GM12878 (cell line): Measurements from ENCODE around the gene FNIP1.

Experiments used
- CEBPB ChIP-seq, 2 experiments: fragments of 150-350 bp in 1 of 2; IDR thresholded peaks; 2 replicates each; pipeline ENCODE4 v1.6.1; 2012 to 2014; ENCODE audit warnings: low read depth in 2 of 2, low read length in 2 of 2, borderline replicate concordance in 1 of 2, inconsistent platforms in 1 of 2
- HCFC1 ChIP-seq: fragments of 150-350 bp; IDR thresholded peaks from 2 replicates; pipeline ENCODE4 v1.6.1; 2014; ENCODE audit warnings: low read length
- JUND ChIP-seq: IDR thresholded peaks from 2 replicates; pipeline ENCODE4 v1.6.1; 2012; ENCODE audit warnings: low read depth, mild to moderate bottlenecking, low read length, improper control_type of control experiment, moderate library complexity
- MEF2A ChIP-seq: IDR thresholded peaks from 2 replicates; pipeline ENCODE4 v1.6.1; 2011; ENCODE audit warnings: low read depth, mild to moderate bottlenecking, low read length, moderate library complexity; ENCODE audit not compliant: insufficient read depth
- POLR2AphosphoS5 ChIP-seq: IDR thresholded peaks from 2 replicates; pipeline ENCODE4 v1.6.1; 2011; ENCODE audit warnings: mild to moderate bottlenecking, low read length, inconsistent platforms
- RBBP5 ChIP-seq: fragments of 200-600 bp; sonication (generic); conservative IDR thresholded peaks from 2 replicates; pipeline ENCODE4 v1.6.1; 2016
- SRF ChIP-seq, 2 experiments: IDR thresholded peaks; 2 replicates each; pipeline ENCODE4 v1.6.1; 2011; ENCODE audit warnings: low read depth in 2 of 2, low read length in 2 of 2, mild to moderate bottlenecking in 1 of 2, moderate library complexity in 1 of 2
- TAF1 ChIP-seq: IDR thresholded peaks from 2 replicates; pipeline ENCODE4 v1.6.1; 2011; ENCODE audit warnings: mild to moderate bottlenecking, low read depth, low read length, borderline replicate concordance
- ZNF217 ChIP-seq: fragments of 450-650 bp; IDR thresholded peaks from 2 replicates; pipeline ENCODE4 v1.6.1; 2017; ENCODE audit warnings: antibody characterized with exemption, mild to moderate bottlenecking
- TF ChIP-seq, protein P1 (sequence below), 3 experiments: IDR thresholded peaks in 2 of 3; conservative IDR thresholded peaks in 1 of 3; 2 replicates each; pipeline ENCODE4 v1.5.1; 2011; ENCODE audit warnings: low read depth in 3 of 3, low read length in 3 of 3, mild to moderate bottlenecking in 3 of 3, control low read depth in 2 of 3, moderate library complexity in 2 of 3, inconsistent platforms in 1 of 3, mixed read lengths in 1 of 3; ENCODE audit not compliant: control insufficient read depth in 2 of 3, insufficient read depth in 1 of 3; ENCODE audit errors: extremely low read depth in 1 of 3
- TF ChIP-seq, protein P2 (sequence below): IDR thresholded peaks from 2 replicates; pipeline ENCODE4 v1.6.1; 2012; ENCODE audit warnings: low read depth, low read length, improper control_type of control experiment

DNA sequence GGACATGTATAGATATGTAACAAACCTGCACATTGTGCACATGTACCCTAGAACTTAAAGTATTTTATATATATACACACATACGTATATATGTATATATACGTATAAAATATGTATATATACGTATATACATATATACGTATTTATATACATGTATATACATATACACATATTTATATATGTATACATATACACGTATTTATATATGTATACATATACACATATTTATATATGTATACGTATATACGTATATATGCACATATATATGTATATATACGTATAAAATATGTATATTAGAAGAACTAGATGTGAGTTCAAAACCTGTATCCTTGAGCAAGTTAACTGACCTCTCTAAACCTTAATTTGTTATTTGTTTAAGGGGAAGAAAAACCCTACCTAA, 61.4 kb downstream of the FNIP1 start:
- TF ChIP-seq JUND = no peak
- TF ChIP-seq CEBPB (IDR thresholded peaks at IDR 0.05; ENCODE audit: borderline replicate concordance in 1 of 2, low read depth in 2 of 2, low read length in 2 of 2) = no peak
- TF ChIP-seq, protein P1, sequence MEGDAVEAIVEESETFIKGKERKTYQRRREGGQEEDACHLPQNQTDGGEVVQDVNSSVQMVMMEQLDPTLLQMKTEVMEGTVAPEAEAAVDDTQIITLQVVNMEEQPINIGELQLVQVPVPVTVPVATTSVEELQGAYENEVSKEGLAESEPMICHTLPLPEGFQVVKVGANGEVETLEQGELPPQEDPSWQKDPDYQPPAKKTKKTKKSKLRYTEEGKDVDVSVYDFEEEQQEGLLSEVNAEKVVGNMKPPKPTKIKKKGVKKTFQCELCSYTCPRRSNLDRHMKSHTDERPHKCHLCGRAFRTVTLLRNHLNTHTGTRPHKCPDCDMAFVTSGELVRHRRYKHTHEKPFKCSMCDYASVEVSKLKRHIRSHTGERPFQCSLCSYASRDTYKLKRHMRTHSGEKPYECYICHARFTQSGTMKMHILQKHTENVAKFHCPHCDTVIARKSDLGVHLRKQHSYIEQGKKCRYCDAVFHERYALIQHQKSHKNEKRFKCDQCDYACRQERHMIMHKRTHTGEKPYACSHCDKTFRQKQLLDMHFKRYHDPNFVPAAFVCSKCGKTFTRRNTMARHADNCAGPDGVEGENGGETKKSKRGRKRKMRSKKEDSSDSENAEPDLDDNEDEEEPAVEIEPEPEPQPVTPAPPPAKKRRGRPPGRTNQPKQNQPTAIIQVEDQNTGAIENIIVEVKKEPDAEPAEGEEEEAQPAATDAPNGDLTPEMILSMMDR (IDR thresholded peaks at IDR 0.05 in 2 of 3, conservative IDR thresholded peaks at IDR 0.05 in 1 of 3; ENCODE audit: control insufficient read depth in 2 of 3, extremely low read depth in 1 of 3, insufficient read depth in 1 of 3, low read depth in 3 of 3, low read length in 3 of 3) = no peak
- no peak for TF ChIP-seq POLR2AphosphoS5
- no peak for TF ChIP-seq RBBP5
- TF ChIP-seq HCFC1 = no peak
- no peak for TF ChIP-seq TAF1
- TF ChIP-seq SRF (IDR thresholded peaks at IDR 0.05; ENCODE audit: low read depth in 2 of 2, low read length in 2 of 2) = no peak
- no peak for TF ChIP-seq MEF2A
- TF ChIP-seq ZNF217 = no peak
- TF ChIP-seq, protein P2, sequence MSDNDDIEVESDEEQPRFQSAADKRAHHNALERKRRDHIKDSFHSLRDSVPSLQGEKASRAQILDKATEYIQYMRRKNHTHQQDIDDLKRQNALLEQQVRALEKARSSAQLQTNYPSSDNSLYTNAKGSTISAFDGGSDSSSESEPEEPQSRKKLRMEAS = no peak
